Measurements from ENCODE around the gene ACACB.

The ACACB gene

DNA sequence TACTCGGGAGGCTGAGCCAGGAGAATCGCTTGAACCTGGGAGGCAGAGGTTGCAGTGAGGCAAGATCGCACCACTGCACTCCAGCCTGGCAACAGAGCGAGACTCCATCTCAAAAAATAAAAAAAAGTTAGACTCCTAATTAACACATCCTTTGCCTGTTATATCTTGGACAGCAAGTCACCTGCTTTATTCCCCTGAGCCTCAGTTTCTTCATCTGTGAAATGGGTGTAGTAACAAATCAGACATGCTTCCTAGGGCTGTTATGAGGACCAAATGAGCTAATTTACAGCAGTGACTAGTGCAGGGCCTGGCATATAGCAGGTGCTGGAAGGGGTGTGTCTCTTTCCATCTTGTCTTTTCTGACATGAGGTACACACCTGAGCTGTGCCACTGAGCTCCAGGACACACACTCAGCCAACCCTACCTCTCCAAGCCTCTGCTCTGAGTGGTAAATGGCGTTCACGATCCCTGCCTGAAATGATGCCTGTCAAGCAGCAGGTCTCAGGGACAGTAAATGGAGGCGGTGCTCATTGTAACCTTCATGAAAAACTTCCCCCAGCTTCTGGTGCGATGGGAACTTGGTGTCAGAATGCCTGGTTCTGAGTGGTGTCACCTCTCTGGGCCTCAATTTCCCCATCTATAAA lies 161.0 kb downstream of the ACACB start:
- Histone ChIP-seq H3K9ac (ENCODE audit: low read length in 2 of 2) (no peak overlapping the region), H3K27ac (ENCODE audit: low read length) (no peak overlapping the region), H3K4me1 (ENCODE audit: control insufficient read depth, insufficient read depth, low read length) (peaks cover 24% of the 10 kb centered on the region), H3K9me3 (ENCODE audit: control insufficient read depth in 2 of 2, low read length in 2 of 2) (no peaks in the 10 kb centered on the region), H3K4me3 (ENCODE audit: low read length in 2 of 2) (no peak overlapping the region), H3K36me3 (ENCODE audit: control insufficient read depth in 2 of 2, insufficient read depth in 2 of 2, low read length in 2 of 2) (no peaks in the 10 kb centered on the region), H3K27me3 (ENCODE audit: control insufficient read depth in 1 of 2, insufficient read depth in 2 of 2, low read length in 2 of 2) (no peaks in the 10 kb centered on the region)

DNA sequence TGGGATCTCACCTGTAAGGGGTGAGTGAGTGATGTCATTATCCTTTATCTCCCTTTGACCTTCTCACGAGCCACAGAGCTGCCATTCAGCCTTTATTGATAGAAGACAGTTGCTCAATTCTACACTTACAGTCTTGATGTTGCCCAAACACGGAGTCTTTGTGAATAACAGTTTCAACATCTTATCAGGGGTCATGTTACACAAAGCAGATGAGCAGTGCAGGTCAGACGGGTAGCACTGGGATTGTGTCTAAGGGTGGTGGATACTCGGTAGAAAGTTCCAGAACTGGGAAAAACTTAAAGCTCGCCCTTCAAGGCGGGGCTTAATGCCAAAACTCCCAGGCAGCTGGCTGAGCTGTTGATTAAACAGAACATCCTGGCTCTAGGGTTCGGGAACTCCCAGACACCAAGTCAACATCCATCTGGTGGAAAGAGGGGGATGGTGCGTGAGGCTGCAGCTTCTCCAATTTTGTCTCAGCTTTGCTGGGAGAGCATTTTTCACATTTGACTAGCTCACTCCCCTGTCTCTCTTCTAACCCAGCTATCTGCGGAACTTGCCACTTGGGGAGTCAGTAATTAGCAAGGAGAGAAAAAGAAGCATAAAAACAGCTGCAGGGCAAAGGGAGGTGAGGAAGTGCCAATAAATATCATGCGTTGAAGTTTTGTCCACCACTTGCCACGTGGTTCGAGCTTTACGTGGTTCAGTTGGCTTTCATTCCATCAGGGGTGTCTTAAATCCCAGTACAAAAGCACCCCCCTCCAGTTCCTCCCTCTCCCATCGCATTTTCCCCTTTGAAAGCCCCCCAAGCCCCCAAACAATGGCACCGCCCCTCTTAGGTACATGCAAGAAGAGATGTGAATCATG lies 161.7 kb downstream of the ACACB start:
- Histone ChIP-seq H3K9me3 (ENCODE audit: control insufficient read depth in 2 of 2, low read length in 2 of 2) (no peaks in the 10 kb centered on the region), H3K4me3 (ENCODE audit: low read length in 2 of 2) (peak overlapping the region; percentile 29 to 34), H3K4me1 (ENCODE audit: control insufficient read depth, insufficient read depth, low read length) (peaks cover 24% of the 10 kb centered on the region), H3K36me3 (ENCODE audit: control insufficient read depth in 2 of 2, insufficient read depth in 2 of 2, low read length in 2 of 2) (no peaks in the 10 kb centered on the region), H3K27ac (ENCODE audit: low read length) (no peak overlapping the region), H3K27me3 (ENCODE audit: control insufficient read depth in 1 of 2, insufficient read depth in 2 of 2, low read length in 2 of 2) (no peaks in the 10 kb centered on the region), H3K9ac (ENCODE audit: low read length in 2 of 2) (no peak overlapping the region)

DNA sequence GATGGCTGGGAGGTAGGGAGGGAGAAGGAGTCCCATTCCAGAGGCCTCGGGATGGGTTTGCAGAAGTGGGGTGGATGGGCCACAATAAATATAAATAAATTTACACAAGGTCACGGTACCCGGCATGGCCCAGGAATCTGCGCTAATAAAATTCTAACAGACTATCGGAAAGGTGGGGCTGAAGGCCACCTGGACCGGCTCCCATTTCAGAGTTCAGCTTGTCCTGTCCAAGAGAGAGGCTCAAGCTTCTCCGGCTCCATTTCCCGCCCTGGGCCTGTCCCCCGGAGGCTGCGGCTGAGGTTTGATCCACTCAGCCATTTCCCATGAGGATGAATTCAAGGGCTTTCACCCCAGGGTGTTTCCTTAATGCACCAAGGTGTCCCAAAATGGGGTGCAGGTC lies 162.5 kb downstream of the ACACB start:
- Histone ChIP-seq H3K27ac (ENCODE audit: low read length) (no peak overlapping the region), H3K27me3 (ENCODE audit: control insufficient read depth in 1 of 2, insufficient read depth in 2 of 2, low read length in 2 of 2) (no peaks in the 10 kb centered on the region), H3K9me3 (ENCODE audit: control insufficient read depth in 2 of 2, low read length in 2 of 2) (no peaks in the 10 kb centered on the region), H3K9ac (ENCODE audit: low read length in 2 of 2) (no peak overlapping the region), H3K36me3 (ENCODE audit: control insufficient read depth in 2 of 2, insufficient read depth in 2 of 2, low read length in 2 of 2) (no peaks in the 10 kb centered on the region), H3K4me3 (ENCODE audit: low read length in 2 of 2) (no peak overlapping the region), H3K4me1 (ENCODE audit: control insufficient read depth, insufficient read depth, low read length) (peaks cover 24% of the 10 kb centered on the region)

DNA sequence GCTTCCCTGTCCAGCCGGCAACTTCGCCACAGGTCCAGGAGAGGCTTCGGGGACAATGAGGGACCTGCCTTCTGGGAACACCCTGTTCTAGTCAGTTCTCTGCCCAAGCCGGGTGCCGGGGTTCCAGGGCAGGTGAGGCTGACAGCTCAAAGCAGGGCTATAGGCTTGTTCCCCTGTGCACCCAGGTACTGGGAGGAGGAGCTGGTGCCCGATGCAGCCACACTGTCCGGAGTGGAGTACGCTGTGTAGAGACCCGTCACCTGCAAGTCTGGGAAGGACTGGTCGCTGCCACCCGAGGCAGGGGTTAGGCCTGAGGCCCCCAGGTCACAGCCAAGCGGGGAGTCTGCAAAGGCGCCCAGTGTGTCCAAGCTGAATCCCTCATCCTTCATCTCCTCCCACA lies 163.1 kb downstream of the ACACB start:
- Histone ChIP-seq H3K27me3 (ENCODE audit: control insufficient read depth in 1 of 2, insufficient read depth in 2 of 2, low read length in 2 of 2) (no peaks in the 10 kb centered on the region), H3K4me3 (ENCODE audit: low read length in 2 of 2) (no peak overlapping the region), H3K4me1 (ENCODE audit: control insufficient read depth, insufficient read depth, low read length) (peaks cover 24% of the 10 kb centered on the region), H3K27ac (ENCODE audit: low read length) (no peak overlapping the region), H3K9me3 (ENCODE audit: control insufficient read depth in 2 of 2, low read length in 2 of 2) (no peaks in the 10 kb centered on the region), H3K9ac (ENCODE audit: low read length in 2 of 2) (no peak overlapping the region), H3K36me3 (ENCODE audit: control insufficient read depth in 2 of 2, insufficient read depth in 2 of 2, low read length in 2 of 2) (no peaks in the 10 kb centered on the region)

DNA sequence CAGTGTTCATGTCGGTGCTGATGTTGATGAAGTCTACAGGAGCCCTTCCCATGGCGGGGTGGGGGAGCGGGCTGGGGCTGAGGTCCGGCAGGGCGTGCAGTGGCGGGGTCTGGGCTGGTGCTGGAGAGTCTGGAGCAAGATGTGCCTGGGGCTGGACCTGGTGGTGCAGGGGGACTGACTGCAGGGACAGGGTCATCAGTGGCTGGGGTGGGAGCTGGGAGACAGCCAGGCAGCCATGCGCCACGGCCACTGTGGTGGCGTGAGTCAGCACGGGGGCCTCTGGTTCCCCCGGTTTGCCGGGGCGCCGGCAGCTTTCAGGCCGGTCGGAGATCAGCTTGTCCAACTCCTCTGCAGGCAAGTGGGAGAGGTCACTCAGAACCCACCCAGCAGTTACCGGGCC lies 165.1 kb downstream of the ACACB start:
- H3K27ac ChIP-seq (ENCODE audit: low read length): no peak overlapping the region
- no peaks in the 10 kb centered on the region for H3K36me3 ChIP-seq (ENCODE audit: control insufficient read depth in 2 of 2, insufficient read depth in 2 of 2, low read length in 2 of 2)
- H3K9me3 ChIP-seq (ENCODE audit: control insufficient read depth in 2 of 2, low read length in 2 of 2): no peaks in the 10 kb centered on the region
- H3K4me3 ChIP-seq (ENCODE audit: low read length in 2 of 2): no peak overlapping the region
- no peak overlapping the region for H3K9ac ChIP-seq (ENCODE audit: low read length in 2 of 2)
- H3K27me3 ChIP-seq (ENCODE audit: control insufficient read depth in 1 of 2, insufficient read depth in 2 of 2, low read length in 2 of 2): no peaks in the 10 kb centered on the region
- H3K4me1 ChIP-seq (ENCODE audit: control insufficient read depth, insufficient read depth, low read length): peaks cover 24% of the 10 kb centered on the region

DNA sequence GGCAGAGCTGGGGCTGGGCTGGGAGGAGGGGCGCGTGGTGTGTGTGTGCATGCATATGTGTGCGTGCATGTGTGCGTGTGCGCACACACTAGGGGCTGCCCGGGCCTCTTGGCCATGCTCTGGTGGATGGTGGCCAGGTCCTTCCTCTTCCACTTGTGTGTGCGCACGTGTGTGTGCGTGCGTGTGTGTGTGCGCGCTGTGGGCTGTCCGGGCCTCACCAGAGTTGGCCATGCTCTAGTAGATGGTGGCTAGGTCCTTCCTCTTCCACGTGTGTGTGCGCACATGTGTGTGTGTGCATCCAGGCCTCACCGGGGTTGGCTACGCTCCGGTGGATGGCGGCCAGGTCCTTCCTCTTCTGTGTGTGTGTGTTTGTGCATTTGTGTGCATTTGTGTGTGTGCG lies 168.0 kb downstream of the ACACB start:
- Histone ChIP-seq H3K4me1 (ENCODE audit: control insufficient read depth, insufficient read depth, low read length) (peaks cover 2% of the 10 kb centered on the region), H3K4me3 (ENCODE audit: low read length in 2 of 2) (no peak overlapping the region), H3K27ac (ENCODE audit: low read length) (no peak overlapping the region), H3K36me3 (ENCODE audit: control insufficient read depth in 2 of 2, insufficient read depth in 2 of 2, low read length in 2 of 2) (no peaks in the 10 kb centered on the region), H3K9me3 (ENCODE audit: control insufficient read depth in 2 of 2, low read length in 2 of 2) (no peaks in the 10 kb centered on the region), H3K9ac (ENCODE audit: low read length in 2 of 2) (no peak overlapping the region), H3K27me3 (ENCODE audit: control insufficient read depth in 1 of 2, insufficient read depth in 2 of 2, low read length in 2 of 2) (no peaks in the 10 kb centered on the region)

DNA sequence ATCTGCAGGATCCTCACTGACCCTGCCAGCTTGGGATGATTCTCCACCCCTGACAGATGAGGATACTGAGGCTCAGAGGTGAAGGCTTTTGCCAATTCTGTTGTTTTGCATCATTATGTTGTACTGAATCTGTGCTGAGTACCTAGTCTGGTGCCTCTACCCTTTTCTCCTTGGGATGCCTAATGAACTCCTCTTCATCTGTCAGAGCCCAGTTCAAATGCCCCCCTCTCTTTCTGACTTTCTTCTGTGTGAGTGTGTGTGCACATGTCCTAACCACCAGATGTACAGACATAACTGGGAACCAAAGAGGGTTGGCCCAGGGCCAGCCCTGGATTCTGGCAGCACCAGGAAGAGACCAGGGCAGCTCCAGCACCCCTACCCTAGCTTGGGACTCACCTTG lies 169.9 kb downstream of the ACACB start:
- H3K4me3 ChIP-seq (ENCODE audit: low read length in 2 of 2): no peak overlapping the region
- no peaks in the 10 kb centered on the region for H3K9me3 ChIP-seq (ENCODE audit: control insufficient read depth in 2 of 2, low read length in 2 of 2)
- no peak overlapping the region for H3K27ac ChIP-seq (ENCODE audit: low read length)
- H3K27me3 ChIP-seq (ENCODE audit: control insufficient read depth in 1 of 2, insufficient read depth in 2 of 2, low read length in 2 of 2): no peaks in the 10 kb centered on the region
- H3K9ac ChIP-seq (ENCODE audit: low read length in 2 of 2): no peak overlapping the region
- no peaks in the 10 kb centered on the region for H3K36me3 ChIP-seq (ENCODE audit: control insufficient read depth in 2 of 2, insufficient read depth in 2 of 2, low read length in 2 of 2)
- peaks cover 6% of the 10 kb centered on the region for H3K4me1 ChIP-seq (ENCODE audit: control insufficient read depth, insufficient read depth, low read length)

DNA sequence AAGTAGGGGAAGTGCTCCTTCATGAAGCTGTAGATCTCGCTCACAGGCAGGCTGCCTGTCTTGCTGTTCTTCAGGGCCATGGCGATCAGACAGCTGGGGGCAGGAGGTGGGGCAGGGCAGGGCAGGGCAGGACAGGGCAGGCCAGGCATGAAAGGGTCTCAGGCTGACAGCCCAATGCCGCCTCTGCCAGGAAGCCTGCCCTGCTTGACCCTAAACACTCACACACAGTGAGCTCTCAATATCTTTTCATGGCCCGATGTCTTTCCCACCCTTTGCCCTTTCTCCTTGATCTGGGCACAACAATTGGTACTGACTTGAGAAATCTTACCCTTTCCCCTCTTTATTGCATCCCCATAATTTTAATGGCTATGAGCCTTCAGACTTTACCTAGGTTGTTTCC lies 170.3 kb downstream of the ACACB start:
- H3K9me3 ChIP-seq (ENCODE audit: control insufficient read depth in 2 of 2, low read length in 2 of 2): no peaks in the 10 kb centered on the region
- no peak overlapping the region for H3K27ac ChIP-seq (ENCODE audit: low read length)
- H3K36me3 ChIP-seq (ENCODE audit: control insufficient read depth in 2 of 2, insufficient read depth in 2 of 2, low read length in 2 of 2): no peaks in the 10 kb centered on the region
- no peak overlapping the region for H3K9ac ChIP-seq (ENCODE audit: low read length in 2 of 2)
- no peak overlapping the region for H3K4me3 ChIP-seq (ENCODE audit: low read length in 2 of 2)
- no peaks in the 10 kb centered on the region for H3K27me3 ChIP-seq (ENCODE audit: control insufficient read depth in 1 of 2, insufficient read depth in 2 of 2, low read length in 2 of 2)
- peaks cover 10% of the 10 kb centered on the region for H3K4me1 ChIP-seq (ENCODE audit: control insufficient read depth, insufficient read depth, low read length)

DNA sequence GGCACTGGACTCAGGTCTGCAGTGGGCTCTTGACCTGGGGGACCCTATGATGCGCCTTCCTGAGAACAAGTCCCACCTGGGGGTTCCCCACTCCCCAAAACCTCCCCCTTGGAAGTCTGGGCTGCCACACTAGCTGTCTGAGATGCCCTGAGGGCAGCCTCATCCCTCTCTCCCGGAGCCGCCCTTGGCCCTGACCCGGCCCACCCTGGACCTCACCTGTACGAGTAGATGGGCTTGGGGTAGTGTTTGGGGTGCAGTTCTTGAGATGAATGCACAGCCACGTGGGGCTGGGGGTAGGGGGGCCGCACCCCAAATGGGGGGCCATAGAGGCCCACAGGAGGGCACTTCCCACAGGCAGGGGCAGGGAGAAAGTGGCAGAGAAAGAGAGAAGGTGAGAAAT lies 170.8 kb downstream of the ACACB start:
- H3K4me3 ChIP-seq (ENCODE audit: low read length in 2 of 2): no peak overlapping the region
- H3K9ac ChIP-seq (ENCODE audit: low read length in 2 of 2): no peak overlapping the region
- H3K27ac ChIP-seq (ENCODE audit: low read length): no peak overlapping the region
- no peaks in the 10 kb centered on the region for H3K9me3 ChIP-seq (ENCODE audit: control insufficient read depth in 2 of 2, low read length in 2 of 2)
- H3K4me1 ChIP-seq (ENCODE audit: control insufficient read depth, insufficient read depth, low read length): peaks cover 15% of the 10 kb centered on the region
- no peaks in the 10 kb centered on the region for H3K36me3 ChIP-seq (ENCODE audit: control insufficient read depth in 2 of 2, insufficient read depth in 2 of 2, low read length in 2 of 2)
- H3K27me3 ChIP-seq (ENCODE audit: control insufficient read depth in 1 of 2, insufficient read depth in 2 of 2, low read length in 2 of 2): no peaks in the 10 kb centered on the region

DNA sequence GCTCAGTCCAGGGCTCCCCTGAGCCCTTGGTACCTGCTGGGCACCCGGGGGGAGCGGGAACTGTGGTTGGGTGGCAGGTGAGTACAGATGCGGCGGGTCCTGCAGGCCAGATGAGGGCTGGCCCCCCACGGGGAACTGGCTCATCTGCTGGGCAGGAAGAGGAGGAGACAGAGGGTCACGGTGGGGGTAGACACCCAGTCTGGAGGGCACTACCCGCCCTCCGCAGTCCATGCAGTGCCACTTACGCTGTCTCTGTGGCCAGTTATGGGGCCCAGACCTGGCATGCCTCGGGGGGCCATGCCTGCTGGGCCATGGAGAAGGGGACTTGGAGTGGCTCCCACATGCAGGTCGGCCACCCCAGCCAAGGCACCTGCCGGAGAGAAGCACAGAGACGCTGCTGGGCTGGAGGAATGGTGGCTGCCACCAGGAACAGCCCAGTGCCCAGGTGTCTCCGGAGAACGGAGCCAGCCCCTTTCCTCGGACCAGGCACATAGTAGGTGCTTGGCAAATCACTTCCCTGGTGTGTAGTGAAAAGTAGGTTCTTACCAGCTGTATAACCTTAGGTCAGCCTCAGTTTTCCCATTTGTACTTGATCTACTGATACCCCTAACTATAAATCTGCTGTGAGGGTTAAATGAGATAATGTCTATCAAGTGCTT lies 171.6 kb downstream of the ACACB start:
- Histone ChIP-seq H3K9me3 (ENCODE audit: control insufficient read depth in 2 of 2, low read length in 2 of 2) (no peaks in the 10 kb centered on the region), H3K4me1 (ENCODE audit: control insufficient read depth, insufficient read depth, low read length) (peaks cover 16% of the 10 kb centered on the region), H3K27me3 (ENCODE audit: control insufficient read depth in 1 of 2, insufficient read depth in 2 of 2, low read length in 2 of 2) (no peaks in the 10 kb centered on the region), H3K36me3 (ENCODE audit: control insufficient read depth in 2 of 2, insufficient read depth in 2 of 2, low read length in 2 of 2) (no peaks in the 10 kb centered on the region), H3K9ac (ENCODE audit: low read length in 2 of 2) (no peak overlapping the region), H3K4me3 (ENCODE audit: low read length in 2 of 2) (no peak overlapping the region), H3K27ac (ENCODE audit: low read length) (no peak overlapping the region)

DNA sequence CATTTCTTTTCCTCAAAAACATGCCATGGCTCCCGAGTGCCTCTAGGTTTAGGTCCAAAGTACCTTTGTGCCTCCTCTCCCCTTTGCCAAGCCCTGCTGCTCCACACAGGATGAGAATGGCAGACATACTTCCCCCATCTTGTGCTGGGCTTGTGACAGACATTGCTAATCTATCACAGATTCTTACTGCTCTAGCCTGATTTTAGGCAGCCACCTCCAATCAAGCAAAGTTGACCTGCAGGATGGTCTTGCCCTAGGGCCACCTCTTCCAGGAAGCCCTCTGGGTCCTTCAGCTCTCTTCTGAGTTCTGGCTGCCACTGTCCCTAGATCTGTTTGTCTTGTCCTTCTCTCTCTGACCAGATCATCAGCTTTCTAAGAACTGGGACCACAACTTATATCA lies 172.2 kb downstream of the ACACB start:
- H3K27ac ChIP-seq (ENCODE audit: low read length): no peak overlapping the region
- no peaks in the 10 kb centered on the region for H3K36me3 ChIP-seq (ENCODE audit: control insufficient read depth in 2 of 2, insufficient read depth in 2 of 2, low read length in 2 of 2)
- no peak overlapping the region for H3K4me3 ChIP-seq (ENCODE audit: low read length in 2 of 2)
- H3K27me3 ChIP-seq (ENCODE audit: control insufficient read depth in 1 of 2, insufficient read depth in 2 of 2, low read length in 2 of 2): no peaks in the 10 kb centered on the region
- H3K9me3 ChIP-seq (ENCODE audit: control insufficient read depth in 2 of 2, low read length in 2 of 2): no peaks in the 10 kb centered on the region
- peaks cover 16% of the 10 kb centered on the region for H3K4me1 ChIP-seq (ENCODE audit: control insufficient read depth, insufficient read depth, low read length)
- no peak overlapping the region for H3K9ac ChIP-seq (ENCODE audit: low read length in 2 of 2)
